GM12878 (cell line): Measurements from ENCODE around the gene KIF5C. TPM values are rescaled to one million over a fixed set of nuclear protein-coding genes. Genes with fewer than 3 reads are reported as not detected.

ENCODE experiments used
- ATAC-seq: fragments of 200-7000 bp; cut with Tn5 transposase; 3 replicates; pipeline ENCODE4 v1.9.1; 2020; ENCODE audit warnings: mild to moderate bottlenecking, moderate library complexity
- BruUV-seq: library from RNA; stranded (reverse); fragments of 400-500 nt; replicated peaks from 2 replicates; lab custom pipeline; 2021; lab: Mats Ljungman, UMichigan
- CTCF ChIA-PET: fragments of 300-600 bp; sonication (Branson Sonifier 250); formaldehyde crosslinking; extraction: SDS; loops from one replicate; lab custom pipeline; 2021; ENCODE audit warnings: inconsistent platforms; lab: Yijun Ruan, JAX
- POLR2A ChIA-PET: fragments of 350-600 bp; formaldehyde crosslinking; extraction: SDS; loops from one replicate; lab custom pipeline; 2021; ENCODE audit warnings: inconsistent platforms; lab: Charles Lee
- RAD21 ChIA-PET: fragments of 300-600 bp; sonication (Branson Sonifier 250); formaldehyde crosslinking; loops from one replicate; lab custom pipeline; 2023; ENCODE audit warnings: antibody characterized with exemption; ENCODE audit not compliant: unreplicated experiment; lab: Charles Lee
- SMC1A ChIA-PET: fragments of 300-600 bp; sonication (Branson Sonifier 250); formaldehyde crosslinking; loops from one replicate; lab custom pipeline; 2023; ENCODE audit not compliant: unreplicated experiment, uncharacterized antibody; lab: Charles Lee
- DNase-seq: peaks from one replicate; pipeline ENCODE4 v3.0.0-alpha.2; 2011; ENCODE audit warnings: low read depth, low spot score
- FAIRE-seq: peaks from 3 replicates; lab custom pipeline; 2011; peaks lifted over from hg19 to GRCh38; lab: Jason Lieb, UNC
- H2AFZ ChIP-seq: 2 replicates; pipeline ENCODE4 v1.6.0; 2011; ENCODE audit warnings: low read depth, low read length, control low read depth; ENCODE audit not compliant: control insufficient read depth
- H3K27ac ChIP-seq: 2 replicates; pipeline ENCODE4 v1.5.1; 2011; ENCODE audit warnings: control low read depth; ENCODE audit not compliant: control insufficient read depth, insufficient read depth
- H3K27me3 ChIP-seq, 2 experiments: replicated peaks in 1 of 2; 2 replicates each; pipeline versions ENCODE4 v1.6.0 to v1.6.1; 2011; ENCODE audit warnings: low read length in 1 of 2; ENCODE audit not compliant: control insufficient read depth in 2 of 2, insufficient read depth in 2 of 2
- H3K36me3 ChIP-seq, 2 experiments: 2 replicates each; pipeline ENCODE4 v1.5.1; 2011; ENCODE audit warnings: low read length in 1 of 2; ENCODE audit not compliant: control insufficient read depth in 2 of 2, insufficient read depth in 2 of 2
- H3K4me1 ChIP-seq: 2 replicates; pipeline ENCODE4 v1.6.1; 2011; ENCODE audit warnings: mild to moderate bottlenecking, low read length, moderate library complexity, mixed read lengths; ENCODE audit not compliant: control insufficient read depth, insufficient read depth
- H3K4me2 ChIP-seq: 2 replicates; pipeline ENCODE4 v1.6.0; 2011; ENCODE audit warnings: control low read depth; ENCODE audit not compliant: control insufficient read depth, insufficient read depth
- H3K4me3 ChIP-seq: fragments of 200-600 bp; sonication (generic); 2 replicates; pipeline ENCODE4 v1.5.1; 2016
- H3K79me2 ChIP-seq: 2 replicates; pipeline ENCODE4 v1.6.0; 2011; ENCODE audit warnings: low read length; ENCODE audit not compliant: control insufficient read depth, insufficient read depth
- H3K9ac ChIP-seq: 2 replicates; pipeline ENCODE4 v1.8.0; 2011; ENCODE audit warnings: low read length, control low read depth, mixed read lengths; ENCODE audit not compliant: control insufficient read depth, insufficient read depth
- H3K9me3 ChIP-seq: replicated peaks from 3 replicates; pipeline ENCODE4 v1.5.1; 2011; ENCODE audit warnings: mild to moderate bottlenecking, low read length; ENCODE audit not compliant: control insufficient read depth, insufficient read depth
- H4K20me1 ChIP-seq: 2 replicates; pipeline ENCODE4 v1.6.0; 2011; ENCODE audit not compliant: control insufficient read depth, insufficient read depth
- YY1 ChIP-seq: IDR thresholded peaks from 2 replicates; pipeline ENCODE4 v1.6.1; 2011; ENCODE audit warnings: low read depth, mild to moderate bottlenecking, low read length
- in situ Hi-C: fragments of 300-500 bp; cut with MboI; formaldehyde crosslinking; loops from 9 replicates; pipeline ENCODE4 v1.14.3; 2018; ENCODE audit warnings: mixed read lengths
- intact Hi-C: fragments of 100-400 bp; cut with micrococcal nuclease; formaldehyde crosslinking; loops from one replicate; pipeline ENCODE4 v1.14.2; 2022; ENCODE audit not compliant: unreplicated experiment
- polyA plus RNA-seq, 11 experiments: library from polyadenylated mRNA; depleted of rRNA in 4 of 11; unstranded in 6 of 11; stranded (reverse) in 5 of 11; fragments of >200 nt; fragmentation: Nextera tagmentation in 4 of 11; fragmentation: Illumina TruSeq in 1 of 11; extraction: Ambion mirVana in 4 of 11; extraction: Trizol in 1 of 11; gene quantifications; 1 replicate in 1 of 11; 2 replicates in 10 of 11; pipeline versions ENCODE4 v1.2.1 to v1.2.3, GENCODE V29; 2011 to 2016; ENCODE audit warnings: inconsistent platforms in 2 of 11, missing spikeins in 2 of 11, low read depth in 1 of 11
- total RNA-seq, 4 experiments: library from RNA; depleted of rRNA in 3 of 4; stranded (reverse); fragments of >200 nt in 3 of 4; fragmentation: Illumina TruSeq in 1 of 4; extraction: Trizol in 1 of 4; gene quantifications; 2 replicates each; pipeline versions ENCODE4 v1.2.1 to v1.2.3, GENCODE V29; 2013 to 2021
- TF ChIP-seq, protein P1 (sequence below): fragments of 150-350 bp; IDR thresholded peaks from 2 replicates; pipeline ENCODE4 v1.6.1; 2016; ENCODE audit warnings: low read depth, low read length

The KIF5C gene
- total and polyA plus RNA-seq, 10 of the 15 experiments (the other 5 are each of a cell fraction or from before 2014, with no cell fraction given), result 0.08 to 0.49 (median 0.24) TPM

DNA sequence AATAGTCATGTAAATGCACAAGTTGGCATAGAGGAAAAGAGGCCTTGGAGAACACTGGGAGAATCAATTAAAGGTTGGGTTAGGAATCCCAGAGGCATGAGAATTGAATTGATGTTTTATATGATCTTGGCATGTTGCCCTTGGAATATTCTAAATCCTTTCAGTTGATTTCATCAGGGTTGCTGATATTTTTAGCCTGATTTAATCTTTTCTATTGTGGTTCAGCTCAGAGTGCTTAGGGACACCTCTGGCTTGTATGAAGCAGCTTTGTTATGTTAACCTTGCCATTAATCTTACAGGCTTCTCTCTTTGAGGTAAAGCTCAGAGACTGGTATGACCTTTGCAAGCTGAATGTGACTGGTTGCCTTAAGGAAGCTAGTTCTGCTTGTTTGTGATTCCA is 99.1 kb downstream of the KIF5C start:
- Histone ChIP-seq H3K4me1 (peaks cover 11% of the 10 kb centered on the region; the same call in 1 of the 2 replicates), H3K4me2 (no peak overlapping the region), H3K4me3 (no peak overlapping the region), H3K9ac (no peak overlapping the region), H3K36me3 (no peaks in the 10 kb centered on the region), H2AFZ (no peak overlapping the region), H4K20me1 (no peaks in the 10 kb centered on the region), H3K27ac (no peak overlapping the region), H3K9me3 (no peaks in the 10 kb centered on the region), H3K79me2 (no peaks in the 10 kb centered on the region), H3K27me3 (no peaks in the 10 kb centered on the region)
- ChIA-PET SMC1A (interaction anchor here (1.1 to 1.4 kb wide), 2 partner anchors 9 to 16 kb away, joined by 3 to 4 read pairs; no protein-coding TSS in a partner anchor), RAD21 (interaction anchor here (1.2 kb wide), 1 partner anchor 9 kb away, joined by 4 read pairs; no protein-coding TSS in a partner anchor), POLR2A (no interaction called here), CTCF (interaction anchor here (1.3 kb wide), 2 partner anchors 16 to 43 kb away, joined by 3 to 5 read pairs; no protein-coding TSS in a partner anchor)
- FAIRE-seq (no peak), ATAC-seq (no peak), DNase-seq (no peak)
- in situ Hi-C loops, result no loop called here
- TF ChIP-seq, protein P1, sequence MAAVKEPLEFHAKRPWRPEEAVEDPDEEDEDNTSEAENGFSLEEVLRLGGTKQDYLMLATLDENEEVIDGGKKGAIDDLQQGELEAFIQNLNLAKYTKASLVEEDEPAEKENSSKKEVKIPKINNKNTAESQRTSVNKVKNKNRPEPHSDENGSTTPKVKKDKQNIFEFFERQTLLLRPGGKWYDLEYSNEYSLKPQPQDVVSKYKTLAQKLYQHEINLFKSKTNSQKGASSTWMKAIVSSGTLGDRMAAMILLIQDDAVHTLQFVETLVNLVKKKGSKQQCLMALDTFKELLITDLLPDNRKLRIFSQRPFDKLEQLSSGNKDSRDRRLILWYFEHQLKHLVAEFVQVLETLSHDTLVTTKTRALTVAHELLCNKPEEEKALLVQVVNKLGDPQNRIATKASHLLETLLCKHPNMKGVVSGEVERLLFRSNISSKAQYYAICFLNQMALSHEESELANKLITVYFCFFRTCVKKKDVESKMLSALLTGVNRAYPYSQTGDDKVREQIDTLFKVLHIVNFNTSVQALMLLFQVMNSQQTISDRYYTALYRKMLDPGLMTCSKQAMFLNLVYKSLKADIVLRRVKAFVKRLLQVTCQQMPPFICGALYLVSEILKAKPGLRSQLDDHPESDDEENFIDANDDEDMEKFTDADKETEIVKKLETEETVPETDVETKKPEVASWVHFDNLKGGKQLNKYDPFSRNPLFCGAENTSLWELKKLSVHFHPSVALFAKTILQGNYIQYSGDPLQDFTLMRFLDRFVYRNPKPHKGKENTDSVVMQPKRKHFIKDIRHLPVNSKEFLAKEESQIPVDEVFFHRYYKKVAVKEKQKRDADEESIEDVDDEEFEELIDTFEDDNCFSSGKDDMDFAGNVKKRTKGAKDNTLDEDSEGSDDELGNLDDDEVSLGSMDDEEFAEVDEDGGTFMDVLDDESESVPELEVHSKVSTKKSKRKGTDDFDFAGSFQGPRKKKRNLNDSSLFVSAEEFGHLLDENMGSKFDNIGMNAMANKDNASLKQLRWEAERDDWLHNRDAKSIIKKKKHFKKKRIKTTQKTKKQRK, result no peak
- TF ChIP-seq YY1, result no peak
- intact Hi-C loops, result no loop called here
- no TSS peak for BruUV-seq
